ENCODE data around the gene PIERCE2.
"Not testable (repeated sequence)": the region's sequence is repeated elsewhere in the genome, so short reads cannot be mapped to it uniquely, and the experiment has no call there.

The PIERCE2 gene

GRCh38 chr15:55408012-55408928 is at the start of gene PIERCE2, which contains the start of gene CCPG1:
Gene PIERCE2, plus strand, starts transcription at chr15:55408495. Its CDS starts 274 bp downstream, at chr15:55408769.
Gene CCPG1, minus strand, starts transcription at chr15:55408359. Its CDS starts 18,935 bp downstream, at chr15:55389424.
- DNase-seq = peak; percentile 88 to 92

- DNase-seq = no peak
These were observed 48.0 kb upstream of the PIERCE2 start for GRCh38 chr15:55360256-55360655.

- no peak for DNase-seq
These were observed 47.2 kb upstream of the PIERCE2 start for GRCh38 chr15:55361048-55361447.

GRCh38 chr15:55362641-55363040 is 45.7 kb upstream of the PIERCE2 start:
- no peak for DNase-seq

GRCh38 chr15:55366981-55367380 is 41.3 kb upstream of the PIERCE2 start:
- DNase-seq = no peak

- DNase-seq = no peak
These were observed 35.4 kb upstream of the PIERCE2 start for GRCh38 chr15:55372701-55373440.

- no peak for DNase-seq
These were observed 29.2 kb upstream of the PIERCE2 start for GRCh38 chr15:55379095-55379494.

GRCh38 chr15:55381595-55381994 is 26.7 kb upstream of the PIERCE2 start:
- DNase-seq = no peak

- DNase-seq = no peak
These were observed 24.6 kb upstream of the PIERCE2 start for GRCh38 chr15:55383687-55384086.

GRCh38 chr15:55387027-55387426 is 21.3 kb upstream of the PIERCE2 start:
- DNase-seq = no peak

- no peak for DNase-seq
These were observed 19.1 kb upstream of the PIERCE2 start for GRCh38 chr15:55389264-55389607.

GRCh38 chr15:55394694-55395093 is 13.6 kb upstream of the PIERCE2 start:
- no peak for DNase-seq

GRCh38 chr15:55398243-55398642 is 10.1 kb upstream of the PIERCE2 start:
- DNase-seq = no peak

- not testable (repeated sequence) for DNase-seq
These were observed 8.2 kb upstream of the PIERCE2 start for GRCh38 chr15:55400050-55400449.

- no peak for DNase-seq
These were observed 6.5 kb upstream of the PIERCE2 start for GRCh38 chr15:55401786-55402246.

GRCh38 chr15:55402707-55403106 is 5.6 kb upstream of the PIERCE2 start:
- no peak for DNase-seq

- peak in 1 of 2 donors; percentile 1 for DNase-seq
These were observed 4.8 kb upstream of the PIERCE2 start for GRCh38 chr15:55403531-55403930.

GRCh38 chr15:55407498-55408011 is 740 bp upstream of the PIERCE2 start:
- DNase-seq = no peak

- DNase-seq = not testable (repeated sequence)
These were observed 681 bp downstream of the PIERCE2 start for GRCh38 chr15:55408976-55409375.

- not testable (repeated sequence) for DNase-seq
These were observed 9.4 kb downstream of the PIERCE2 start for GRCh38 chr15:55417678-55418077.

GRCh38 chr15:55420171-55420866 is 12.0 kb downstream of the PIERCE2 start:
- no peak for DNase-seq

GRCh38 chr15:55422089-55422488 is 13.8 kb downstream of the PIERCE2 start:
- no peak for DNase-seq
